Activated CD8-positive, alpha-beta memory T cell treated with anti-CD3 and anti-CD28 coated beads, Interleukin-2, amount 50 U/mL, for 4 hours (primary cell): ENCODE results near the gene NAALADL1.
"Not testable (repeated sequence)": the region's sequence is repeated elsewhere in the genome, so short reads cannot be mapped to it uniquely, and the experiment has no call there.

Source experiments
- DNase-seq: peaks from one replicate; pipeline ENCODE4 v3.0.0-alpha.2; 2020

The NAALADL1 gene

GRCh38 chr11:65047581-65048422, 10.6 kb downstream of the NAALADL1 start:
- DNase-seq = no peak

DNA sequence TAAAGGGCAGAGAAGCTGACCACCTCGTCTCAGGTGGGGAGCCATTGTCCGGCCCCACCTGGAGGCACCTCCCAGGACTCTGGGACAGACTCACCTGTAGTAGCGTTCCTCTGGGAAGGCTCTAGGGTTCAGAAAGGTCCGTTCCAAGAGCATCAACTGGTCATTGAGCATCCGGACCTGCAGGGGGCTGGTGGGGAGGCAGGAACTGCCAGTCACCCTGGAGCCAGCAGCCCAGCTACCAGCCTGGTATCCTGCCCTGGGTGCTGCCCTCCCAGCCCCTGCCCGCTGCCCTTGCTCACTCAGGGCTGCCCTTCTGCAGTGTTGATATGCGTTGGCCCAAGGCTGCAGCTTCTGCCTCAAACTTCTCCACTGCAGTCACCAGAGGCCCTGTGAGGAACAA, 12.6 kb downstream of the NAALADL1 start:
- DNase-seq = no peak

DNA sequence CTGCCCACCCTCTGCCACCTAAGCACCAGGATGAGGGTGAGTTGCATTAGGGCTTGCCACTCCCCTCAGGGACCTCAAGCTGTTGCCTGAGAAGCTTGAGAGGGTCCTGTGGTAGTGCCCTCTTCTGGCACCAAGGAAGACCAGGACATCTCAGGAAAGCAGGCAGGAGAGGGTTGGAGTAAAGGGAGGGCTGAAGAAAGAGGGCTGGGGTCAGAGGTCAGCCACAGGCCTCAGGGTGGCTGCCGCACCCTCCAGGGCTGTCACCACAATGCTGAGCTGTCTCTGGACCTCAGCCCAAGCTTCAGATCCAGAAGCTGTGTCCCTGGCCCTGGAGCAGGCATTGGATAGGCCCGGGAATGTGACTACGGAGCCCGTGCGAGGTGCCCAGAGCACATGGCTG, 13.3 kb downstream of the NAALADL1 start:
- DNase-seq = no peak

GRCh38 chr11:65043881-65044501, 14.4 kb downstream of the NAALADL1 start:
- no peak for DNase-seq

GRCh38 chr11:65042891-65043290, 15.5 kb downstream of the NAALADL1 start:
- DNase-seq = no peak

- DNase-seq = peak; percentile 79
Measured at GRCh38 chr11:65040847-65041622, 17.3 kb downstream of the NAALADL1 start, which contains the start of gene SAC3D1. TSS of gene SAC3D1 (plus strand) at chr11:65041210. CDS start at chr11:65041293, 83 bp downstream.

DNA sequence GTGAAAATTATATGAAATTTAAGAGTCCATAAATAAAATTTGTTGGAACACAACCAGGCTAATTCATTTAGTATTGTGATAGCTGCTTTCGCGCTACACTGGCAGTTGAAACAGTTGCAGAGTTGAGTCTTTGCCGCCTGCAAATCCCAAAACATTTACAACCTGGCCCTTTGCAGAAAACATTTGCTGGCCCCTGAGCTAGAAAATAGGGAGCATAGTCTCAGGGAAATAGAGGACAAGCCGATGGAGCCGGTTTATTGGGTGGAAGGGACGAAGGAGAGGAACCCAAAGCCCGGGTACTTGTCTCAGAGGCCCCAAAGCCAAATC, 17.9 kb downstream of the NAALADL1 start:
- DNase-seq = no peak

GRCh38 chr11:65036931-65037330, 21.4 kb downstream of the NAALADL1 start:
- no peak for DNase-seq

DNA sequence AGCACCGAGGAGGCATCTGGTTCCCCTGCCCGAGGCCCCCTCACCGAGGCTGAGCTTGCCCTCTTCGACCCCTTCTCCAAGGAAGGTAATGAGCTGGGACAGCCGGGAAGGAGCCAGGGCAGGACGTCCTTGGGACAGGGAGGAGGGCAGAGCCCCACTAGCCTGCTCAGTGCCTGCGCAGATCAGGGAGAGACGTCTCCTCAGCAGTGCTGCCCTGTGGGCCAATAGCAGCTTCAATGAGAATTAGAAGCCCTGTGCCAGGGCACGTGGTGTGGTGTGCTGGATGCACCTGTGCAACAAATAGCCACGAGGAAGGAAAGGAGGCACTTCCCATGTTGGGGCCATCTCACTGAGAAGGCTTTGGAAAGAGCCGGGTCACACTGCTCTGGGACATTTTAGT, 22.8 kb downstream of the NAALADL1 start:
- no peak for DNase-seq

GRCh38 chr11:65034423-65034822, 23.9 kb downstream of the NAALADL1 start:
- no peak for DNase-seq

- no peak for DNase-seq
Measured at GRCh38 chr11:65032216-65032615, 26.1 kb downstream of the NAALADL1 start.

GRCh38 chr11:65027213-65028067, 30.9 kb downstream of the NAALADL1 start, which contains the start of gene SNX15:
TSS of gene SNX15 (plus strand) at chr11:65027439. CDS start at chr11:65027538, 99 bp downstream.
- DNase-seq = peak; percentile 86

DNA sequence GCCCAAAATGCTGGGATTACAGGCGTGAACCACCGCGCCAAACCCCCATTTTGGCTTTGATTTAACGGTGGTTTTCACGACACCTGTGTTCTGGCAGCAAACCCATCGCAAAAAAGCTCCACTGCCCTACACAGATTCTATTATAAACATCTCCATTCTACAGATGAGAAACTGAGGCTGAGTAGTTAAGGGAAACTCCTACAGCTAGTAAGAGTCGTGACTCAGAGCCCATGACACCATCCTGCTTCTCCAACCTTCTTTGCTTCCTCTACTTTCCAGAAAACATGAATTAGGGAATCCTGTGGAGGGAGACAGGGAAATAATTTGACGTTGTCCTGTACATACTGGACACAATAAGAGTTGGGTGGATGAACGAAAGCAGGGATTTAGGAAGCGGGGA, 31.5 kb downstream of the NAALADL1 start:
- no peak for DNase-seq

GRCh38 chr11:65023502-65023901, 34.9 kb downstream of the NAALADL1 start:
- not testable (repeated sequence) for DNase-seq

DNA sequence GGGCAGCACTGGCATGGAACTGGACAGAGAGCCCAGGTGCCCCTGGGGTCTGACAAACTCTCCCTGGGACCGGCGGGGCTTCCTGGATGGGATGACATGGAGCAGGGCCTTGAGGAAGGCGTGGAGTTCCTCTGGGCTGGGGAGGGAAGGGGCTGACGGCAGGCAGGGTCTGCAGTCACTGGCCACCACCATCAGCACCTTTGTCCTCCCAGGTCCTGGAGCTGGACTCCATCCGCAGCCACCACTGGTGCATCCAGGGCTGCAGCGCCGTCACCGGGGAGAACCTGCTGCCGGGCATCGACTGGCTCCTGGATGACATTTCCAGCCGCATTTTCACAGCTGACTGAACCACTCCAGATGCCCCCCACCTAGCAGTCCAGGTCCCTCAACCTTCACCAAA, 36.8 kb downstream of the NAALADL1 start:
- DNase-seq = no peak

DNA sequence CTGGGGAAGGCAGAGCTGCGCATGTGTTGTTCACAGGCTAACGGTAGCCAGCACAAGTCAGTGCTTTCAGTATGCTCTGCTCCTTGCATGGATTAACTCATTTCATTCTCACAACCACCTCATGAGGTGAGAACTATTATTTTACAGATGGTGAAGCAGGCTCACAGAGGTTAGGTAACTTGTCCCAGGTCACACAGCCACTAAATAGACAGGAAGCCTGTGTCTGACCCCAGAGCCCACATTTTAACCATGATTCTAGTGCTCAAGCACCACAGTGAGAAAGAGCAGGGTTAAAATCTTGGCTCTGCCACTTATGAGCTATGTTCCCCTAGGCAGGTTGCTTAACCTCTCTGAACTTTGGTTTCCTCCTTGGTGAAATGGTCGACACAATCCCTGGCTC, 37.4 kb downstream of the NAALADL1 start:
- DNase-seq = no peak

- no peak for DNase-seq
Measured at GRCh38 chr11:65019824-65020223, 38.5 kb downstream of the NAALADL1 start.

DNA sequence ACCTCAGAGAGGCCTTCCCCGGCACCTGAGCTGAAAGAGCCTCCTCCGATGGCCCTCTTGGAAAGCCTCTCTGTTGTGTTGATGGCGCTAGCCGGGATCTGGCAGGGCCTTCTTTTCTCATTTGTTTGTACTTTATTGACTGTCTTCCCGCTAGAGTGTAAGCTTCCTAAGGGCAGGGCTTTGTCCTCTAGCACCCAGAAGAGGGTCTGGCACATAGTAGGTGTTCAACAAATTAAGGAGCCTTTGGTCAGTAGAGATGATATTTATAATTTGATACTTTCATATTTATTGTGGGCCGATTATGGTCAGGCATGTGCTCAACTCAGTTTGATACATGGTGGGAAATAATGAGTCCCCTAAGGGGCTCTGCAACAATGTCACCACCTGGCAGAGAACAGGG, 40.4 kb downstream of the NAALADL1 start:
- no peak for DNase-seq

- DNase-seq = no peak
Measured at GRCh38 chr11:65016705-65017104, 41.6 kb downstream of the NAALADL1 start.

DNA sequence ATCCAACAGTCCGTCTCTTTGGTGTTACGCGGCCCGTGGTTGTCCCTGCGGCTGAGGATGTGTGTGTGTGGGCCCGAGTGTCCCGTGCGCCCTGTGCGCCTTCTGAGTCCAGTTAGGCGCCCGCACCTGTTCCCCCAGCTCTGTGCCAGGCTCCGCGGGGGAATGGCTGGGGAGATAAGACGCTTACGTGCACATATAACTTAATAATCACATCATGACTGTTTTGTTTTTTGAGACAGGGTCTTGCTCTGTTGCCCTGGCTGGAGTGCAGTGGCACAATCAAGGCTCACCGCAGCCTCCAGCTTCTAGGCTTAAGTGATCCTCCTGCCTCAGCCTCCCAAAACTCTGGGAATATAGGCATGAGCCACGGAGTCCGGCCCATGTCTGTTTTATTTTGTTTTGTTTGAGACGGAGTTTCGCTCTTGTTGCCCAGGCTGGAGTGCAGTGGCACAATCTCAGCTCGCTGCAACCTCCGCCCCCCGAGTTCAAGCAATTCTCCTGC, 43.6 kb downstream of the NAALADL1 start:
- DNase-seq = no peak

- peak; percentile 90 for DNase-seq
Measured at GRCh38 chr11:65013888-65014725, 44.2 kb downstream of the NAALADL1 start, which contains the start of gene ARL2. TSS of gene ARL2 (plus strand) at chr11:65014160. CDS start at chr11:65014208, 48 bp downstream.
